ENCODE data around the gene RIPOR2. TPM values are rescaled to one million over a fixed set of nuclear protein-coding genes. Genes with fewer than 3 reads are reported as not detected.
A peak's percentile ranks its signal among the peaks of the same experiment; 100 is the strongest.

RIPOR2 gene
- total and polyA plus RNA-seq, 2 of the 13 experiments (the other 11 are each of a cell fraction or from before 2014, with no cell fraction given): 0.02 to 0.05 TPM

DNA sequence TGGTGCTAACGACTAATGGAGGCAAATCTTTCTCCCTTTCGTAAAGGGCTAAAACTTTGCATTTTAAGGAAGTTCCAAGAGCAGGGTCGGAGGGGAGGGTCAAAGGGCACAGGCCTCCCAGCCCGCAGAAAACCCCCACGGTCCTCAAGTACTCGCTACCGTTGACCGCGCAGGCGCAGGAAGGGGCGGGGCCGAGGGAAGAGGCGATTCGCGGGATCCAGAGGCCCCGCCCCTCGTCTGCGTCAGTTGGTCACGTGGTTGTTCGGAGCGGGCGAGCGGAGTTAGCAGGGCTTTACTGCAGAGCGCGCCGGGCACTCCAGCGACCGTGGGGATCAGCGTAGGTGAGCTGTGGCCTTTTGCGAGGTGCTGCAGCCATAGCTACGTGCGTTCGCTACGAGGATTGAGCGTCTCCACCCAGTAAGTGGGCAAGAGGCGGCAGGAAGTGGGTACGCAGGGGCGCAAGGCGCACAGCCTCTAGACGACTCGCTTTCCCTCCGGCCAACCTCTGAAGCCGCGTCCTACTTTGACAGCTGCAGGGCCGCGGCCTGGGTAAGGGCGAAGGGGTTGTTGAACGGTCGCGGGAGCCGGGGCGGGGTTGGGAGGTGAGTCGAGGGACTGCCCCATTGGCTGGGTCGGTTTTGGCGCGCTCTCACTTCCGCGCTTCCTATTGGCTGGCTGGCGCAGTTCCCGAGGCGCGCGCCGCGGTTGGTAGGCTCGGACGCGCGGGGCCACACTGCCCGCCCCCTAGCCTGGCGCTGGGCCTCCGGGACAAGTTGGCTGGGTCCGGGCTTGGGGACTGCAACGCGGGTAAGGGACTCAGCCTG, 160.9 kb downstream of the RIPOR2 start, which contains the start of gene GMNN (continued):
- TF ChIP-seq JARID2 (CRISPR knock-in tag; IDR thresholded peaks at IDR 0.05; ENCODE audit: insufficient replicate concordance) (peak; percentile 89), ZNF878 (CRISPR knock-in tag; IDR thresholded peaks at IDR 0.05) (peak; percentile 88), ZFP36L2 (CRISPR knock-in tag; IDR thresholded peaks at IDR 0.05) (0 out of 2 replicates have a peak, but pooled peaks have one; percentile 29), CREM (IDR thresholded peaks at IDR 0.05) (peak; percentile 74; the same call in 1 of the 2 replicates), CREM (CRISPR knock-in tag; IDR thresholded peaks at IDR 0.05) (no peak), KLF6 (CRISPR knock-in tag; IDR thresholded peaks at IDR 0.05) (no peak; the same call in 1 of the 2 replicates), MXD4 (CRISPR knock-in tag; IDR thresholded peaks at IDR 0.05) (peak; percentile 91; the same call in 1 of the 2 replicates), PITX1 (CRISPR knock-in tag; IDR thresholded peaks at IDR 0.05) (peak; percentile 56; the same call in 1 of the 2 replicates), ZNF761 (CRISPR knock-in tag; conservative IDR thresholded peaks at IDR 0.05) (peak; percentile 82; the same call in 1 of the 2 replicates), HDAC1 (CRISPR knock-in tag; IDR thresholded peaks at IDR 0.05) (peak; percentile 98), MAFF (IDR thresholded peaks at IDR 0.05; ENCODE audit: low read depth, low read length) (no peak), ZNF230 (CRISPR knock-in tag; IDR thresholded peaks at IDR 0.05) (peak; percentile 95), EED (CRISPR knock-in tag; IDR thresholded peaks at IDR 0.05) (peak; percentile 99)
- TF ChIP-seq, protein P1, sequence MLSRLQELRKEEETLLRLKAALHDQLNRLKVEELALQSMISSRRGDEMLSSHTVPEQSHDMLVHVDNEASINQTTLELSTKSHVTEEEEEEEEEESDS (CRISPR knock-in tag; IDR thresholded peaks at IDR 0.05; ENCODE audit: borderline replicate concordance): peak; percentile 92; the same call in 1 of the 2 replicates
- TF ChIP-seq, protein P2, sequence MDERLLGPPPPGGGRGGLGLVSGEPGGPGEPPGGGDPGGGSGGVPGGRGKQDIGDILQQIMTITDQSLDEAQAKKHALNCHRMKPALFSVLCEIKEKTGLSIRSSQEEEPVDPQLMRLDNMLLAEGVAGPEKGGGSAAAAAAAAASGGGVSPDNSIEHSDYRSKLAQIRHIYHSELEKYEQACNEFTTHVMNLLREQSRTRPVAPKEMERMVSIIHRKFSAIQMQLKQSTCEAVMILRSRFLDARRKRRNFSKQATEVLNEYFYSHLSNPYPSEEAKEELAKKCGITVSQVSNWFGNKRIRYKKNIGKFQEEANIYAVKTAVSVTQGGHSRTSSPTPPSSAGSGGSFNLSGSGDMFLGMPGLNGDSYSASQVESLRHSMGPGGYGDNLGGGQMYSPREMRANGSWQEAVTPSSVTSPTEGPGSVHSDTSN (CRISPR knock-in tag; IDR thresholded peaks at IDR 0.05): no peak
- TF ChIP-seq, protein P3, sequence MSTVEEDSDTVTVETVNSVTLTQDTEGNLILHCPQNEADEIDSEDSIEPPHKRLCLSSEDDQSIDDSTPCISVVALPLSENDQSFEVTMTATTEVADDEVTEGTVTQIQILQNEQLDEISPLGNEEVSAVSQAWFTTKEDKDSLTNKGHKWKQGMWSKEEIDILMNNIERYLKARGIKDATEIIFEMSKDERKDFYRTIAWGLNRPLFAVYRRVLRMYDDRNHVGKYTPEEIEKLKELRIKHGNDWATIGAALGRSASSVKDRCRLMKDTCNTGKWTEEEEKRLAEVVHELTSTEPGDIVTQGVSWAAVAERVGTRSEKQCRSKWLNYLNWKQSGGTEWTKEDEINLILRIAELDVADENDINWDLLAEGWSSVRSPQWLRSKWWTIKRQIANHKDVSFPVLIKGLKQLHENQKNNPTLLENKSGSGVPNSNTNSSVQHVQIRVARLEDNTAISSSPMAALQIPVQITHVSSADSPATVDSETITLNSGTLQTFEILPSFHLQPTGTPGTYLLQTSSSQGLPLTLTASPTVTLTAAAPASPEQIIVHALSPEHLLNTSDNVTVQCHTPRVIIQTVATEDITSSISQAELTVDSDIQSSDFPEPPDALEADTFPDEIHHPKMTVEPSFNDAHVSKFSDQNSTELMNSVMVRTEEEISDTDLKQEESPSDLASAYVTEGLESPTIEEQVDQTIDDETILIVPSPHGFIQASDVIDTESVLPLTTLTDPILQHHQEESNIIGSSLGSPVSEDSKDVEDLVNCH (CRISPR knock-in tag; IDR thresholded peaks at IDR 0.05): no peak
- TF ChIP-seq, protein P4, sequence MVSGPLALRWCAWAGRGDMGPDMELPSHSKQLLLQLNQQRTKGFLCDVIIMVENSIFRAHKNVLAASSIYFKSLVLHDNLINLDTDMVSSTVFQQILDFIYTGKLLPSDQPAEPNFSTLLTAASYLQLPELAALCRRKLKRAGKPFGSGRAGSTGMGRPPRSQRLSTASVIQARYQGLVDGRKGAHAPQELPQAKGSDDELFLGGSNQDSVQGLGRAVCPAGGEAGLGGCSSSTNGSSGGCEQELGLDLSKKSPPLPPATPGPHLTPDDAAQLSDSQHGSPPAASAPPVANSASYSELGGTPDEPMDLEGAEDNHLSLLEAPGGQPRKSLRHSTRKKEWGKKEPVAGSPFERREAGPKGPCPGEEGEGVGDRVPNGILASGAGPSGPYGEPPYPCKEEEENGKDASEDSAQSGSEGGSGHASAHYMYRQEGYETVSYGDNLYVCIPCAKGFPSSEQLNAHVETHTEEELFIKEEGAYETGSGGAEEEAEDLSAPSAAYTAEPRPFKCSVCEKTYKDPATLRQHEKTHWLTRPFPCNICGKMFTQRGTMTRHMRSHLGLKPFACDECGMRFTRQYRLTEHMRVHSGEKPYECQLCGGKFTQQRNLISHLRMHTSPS (CRISPR knock-in tag; IDR thresholded peaks at IDR 0.05; ENCODE audit: low read depth): no peak
- TF ChIP-seq, protein P5, sequence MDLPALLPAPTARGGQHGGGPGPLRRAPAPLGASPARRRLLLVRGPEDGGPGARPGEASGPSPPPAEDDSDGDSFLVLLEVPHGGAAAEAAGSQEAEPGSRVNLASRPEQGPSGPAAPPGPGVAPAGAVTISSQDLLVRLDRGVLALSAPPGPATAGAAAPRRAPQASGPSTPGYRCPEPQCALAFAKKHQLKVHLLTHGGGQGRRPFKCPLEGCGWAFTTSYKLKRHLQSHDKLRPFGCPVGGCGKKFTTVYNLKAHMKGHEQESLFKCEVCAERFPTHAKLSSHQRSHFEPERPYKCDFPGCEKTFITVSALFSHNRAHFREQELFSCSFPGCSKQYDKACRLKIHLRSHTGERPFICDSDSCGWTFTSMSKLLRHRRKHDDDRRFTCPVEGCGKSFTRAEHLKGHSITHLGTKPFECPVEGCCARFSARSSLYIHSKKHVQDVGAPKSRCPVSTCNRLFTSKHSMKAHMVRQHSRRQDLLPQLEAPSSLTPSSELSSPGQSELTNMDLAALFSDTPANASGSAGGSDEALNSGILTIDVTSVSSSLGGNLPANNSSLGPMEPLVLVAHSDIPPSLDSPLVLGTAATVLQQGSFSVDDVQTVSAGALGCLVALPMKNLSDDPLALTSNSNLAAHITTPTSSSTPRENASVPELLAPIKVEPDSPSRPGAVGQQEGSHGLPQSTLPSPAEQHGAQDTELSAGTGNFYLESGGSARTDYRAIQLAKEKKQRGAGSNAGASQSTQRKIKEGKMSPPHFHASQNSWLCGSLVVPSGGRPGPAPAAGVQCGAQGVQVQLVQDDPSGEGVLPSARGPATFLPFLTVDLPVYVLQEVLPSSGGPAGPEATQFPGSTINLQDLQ (CRISPR knock-in tag; IDR thresholded peaks at IDR 0.05): no peak
- TF ChIP-seq, protein P6, sequence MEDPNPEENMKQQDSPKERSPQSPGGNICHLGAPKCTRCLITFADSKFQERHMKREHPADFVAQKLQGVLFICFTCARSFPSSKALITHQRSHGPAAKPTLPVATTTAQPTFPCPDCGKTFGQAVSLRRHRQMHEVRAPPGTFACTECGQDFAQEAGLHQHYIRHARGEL (CRISPR knock-in tag; IDR thresholded peaks at IDR 0.05): no peak
- TF ChIP-seq, protein P7, sequence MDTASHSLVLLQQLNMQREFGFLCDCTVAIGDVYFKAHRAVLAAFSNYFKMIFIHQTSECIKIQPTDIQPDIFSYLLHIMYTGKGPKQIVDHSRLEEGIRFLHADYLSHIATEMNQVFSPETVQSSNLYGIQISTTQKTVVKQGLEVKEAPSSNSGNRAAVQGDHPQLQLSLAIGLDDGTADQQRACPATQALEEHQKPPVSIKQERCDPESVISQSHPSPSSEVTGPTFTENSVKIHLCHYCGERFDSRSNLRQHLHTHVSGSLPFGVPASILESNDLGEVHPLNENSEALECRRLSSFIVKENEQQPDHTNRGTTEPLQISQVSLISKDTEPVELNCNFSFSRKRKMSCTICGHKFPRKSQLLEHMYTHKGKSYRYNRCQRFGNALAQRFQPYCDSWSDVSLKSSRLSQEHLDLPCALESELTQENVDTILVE (CRISPR knock-in tag; IDR thresholded peaks at IDR 0.05): no peak
